Gastroesophageal sphincter (tissue), 3 donors: Measurements from ENCODE around the gene MAPKAPK3.

Source experiments
- EP300 ChIP-seq: sonication (generic); formaldehyde crosslinking; IDR thresholded peaks from one replicate; pipeline ENCODE4 v1.6.1; 2017; ENCODE audit warnings: antibody characterized with exemption, mild to moderate bottlenecking
- POLR2A ChIP-seq, 2 donors: fragments of 450-650 bp; IDR thresholded peaks; one replicate each; pipeline ENCODE4 v1.6.1; 2017; ENCODE audit warnings: antibody characterized with exemption in 2 of 2, mild to moderate bottlenecking in 2 of 2, moderate library complexity in 1 of 2
- POLR2AphosphoS5 ChIP-seq: sonication (generic); formaldehyde crosslinking; IDR thresholded peaks from one replicate; pipeline ENCODE4 v1.6.1; 2017; ENCODE audit warnings: antibody characterized with exemption
- TF ChIP-seq, protein P1 (sequence below), 4 experiments: fragments of 200-600 bp in 2 of 4; fragments of 450-650 bp in 2 of 4; sonication (generic) in 1 of 4; IDR thresholded peaks; one replicate each; pipeline ENCODE4 v1.5.1; 2017 to 2019; ENCODE audit warnings: antibody characterized with exemption in 4 of 4, mild to moderate bottlenecking in 2 of 4, moderate library complexity in 2 of 4

DNA sequence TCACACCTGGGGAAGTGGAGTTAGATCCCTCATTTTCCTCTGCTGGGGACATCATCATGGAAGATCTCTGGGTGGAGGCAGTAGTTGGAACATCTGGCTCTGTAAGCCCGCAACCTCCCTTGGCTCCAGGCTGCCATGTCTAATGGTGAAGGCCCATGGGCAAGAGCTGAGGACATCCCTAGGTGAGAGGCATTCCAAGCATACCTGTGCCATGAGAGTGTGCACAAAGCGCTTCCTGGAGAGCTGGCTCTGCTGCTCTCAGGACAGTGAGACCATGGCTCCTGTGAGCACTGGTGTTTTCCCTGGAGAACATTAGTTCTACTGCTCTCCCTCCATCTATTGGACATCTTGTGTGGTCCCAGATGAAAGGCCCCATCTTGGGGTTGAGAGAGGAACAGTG lies 7.7 kb downstream of the MAPKAPK3 start:
- TF ChIP-seq, protein P1, sequence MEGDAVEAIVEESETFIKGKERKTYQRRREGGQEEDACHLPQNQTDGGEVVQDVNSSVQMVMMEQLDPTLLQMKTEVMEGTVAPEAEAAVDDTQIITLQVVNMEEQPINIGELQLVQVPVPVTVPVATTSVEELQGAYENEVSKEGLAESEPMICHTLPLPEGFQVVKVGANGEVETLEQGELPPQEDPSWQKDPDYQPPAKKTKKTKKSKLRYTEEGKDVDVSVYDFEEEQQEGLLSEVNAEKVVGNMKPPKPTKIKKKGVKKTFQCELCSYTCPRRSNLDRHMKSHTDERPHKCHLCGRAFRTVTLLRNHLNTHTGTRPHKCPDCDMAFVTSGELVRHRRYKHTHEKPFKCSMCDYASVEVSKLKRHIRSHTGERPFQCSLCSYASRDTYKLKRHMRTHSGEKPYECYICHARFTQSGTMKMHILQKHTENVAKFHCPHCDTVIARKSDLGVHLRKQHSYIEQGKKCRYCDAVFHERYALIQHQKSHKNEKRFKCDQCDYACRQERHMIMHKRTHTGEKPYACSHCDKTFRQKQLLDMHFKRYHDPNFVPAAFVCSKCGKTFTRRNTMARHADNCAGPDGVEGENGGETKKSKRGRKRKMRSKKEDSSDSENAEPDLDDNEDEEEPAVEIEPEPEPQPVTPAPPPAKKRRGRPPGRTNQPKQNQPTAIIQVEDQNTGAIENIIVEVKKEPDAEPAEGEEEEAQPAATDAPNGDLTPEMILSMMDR (IDR thresholded peaks at IDR 0.05): no peak
- TF ChIP-seq POLR2A (IDR thresholded peaks at IDR 0.05) (no peak), EP300 (no peak), POLR2AphosphoS5 (no peak)
